Motor neuron (in vitro differentiated cells): ENCODE data around the gene PER2. TPM values are rescaled to one million over a fixed set of nuclear protein-coding genes. Genes with fewer than 3 reads are reported as not detected.
"Not testable (repeated sequence)": the region's sequence is repeated elsewhere in the genome, so short reads cannot be mapped to it uniquely, and the experiment has no call there.

Experiments
- ATAC-seq, 8 experiments: fragments of 200-7000 bp; cut with Tn5 transposase; replicated peaks in 6 of 8; 2 replicates each; pipeline ENCODE4 v1.8.0; 2021; ENCODE audit warnings: mild to moderate bottlenecking in 8 of 8, moderate library complexity in 8 of 8
- H3K27ac ChIP-seq, 2 donors: fragments of 250-450 bp; sonication (Bioruptor Pico); 2 replicates each; pipeline ENCODE4 v1.9.0; 2021; ENCODE audit warnings: antibody characterized with exemption in 2 of 2, mild to moderate bottlenecking in 2 of 2, moderate library complexity in 1 of 2
- H3K4me1 ChIP-seq, 2 donors: fragments of 250-450 bp; sonication (Bioruptor Pico); replicated peaks in 1 of 2; 2 replicates each; pipeline ENCODE4 v1.6.1; 2021; ENCODE audit warnings: antibody characterized with exemption in 2 of 2, mild to moderate bottlenecking in 2 of 2, moderate library complexity in 1 of 2
- H3K4me3 ChIP-seq, 5 donors: fragments of 250-450 bp; sonication (Bioruptor Pico); 2 replicates each; pipeline ENCODE4 v1.9.0; 2021; ENCODE audit warnings: antibody characterized with exemption in 5 of 5, mild to moderate bottlenecking in 5 of 5, moderate library complexity in 4 of 5
- WGBS, 10 experiments: fragments of 450-650 bp; shearing (Covaris generic); methylation state at CpG; one replicate each; pipeline ENCODE4 v1.0.0; 2022; 5-methylcytosine and 5-hydroxymethylcytosine counted together
- in situ Hi-C, 9 experiments: fragments of 400-800 bp; cut with MboI; loops; one replicate each; pipeline ENCODE4 v1.15.0; 2021; ENCODE audit warnings: low sequenced_read_pairs in 9 of 9, low pct_unique_long_range_greater_than_20kb in 2 of 9; ENCODE audit not compliant: unreplicated experiment in 9 of 9
- total RNA-seq, 8 experiments: library from RNA; unstranded; fragments of 300-600 nt; gene quantifications; 2 replicates each; pipeline versions ENCODE4 v1.2.3 to v1.2.4, GENCODE V29; 2022

PER2 gene
- total RNA-seq, 8 experiments from 2014 or later = 0.66 to 8.7 (median 5.3) TPM

DNA sequence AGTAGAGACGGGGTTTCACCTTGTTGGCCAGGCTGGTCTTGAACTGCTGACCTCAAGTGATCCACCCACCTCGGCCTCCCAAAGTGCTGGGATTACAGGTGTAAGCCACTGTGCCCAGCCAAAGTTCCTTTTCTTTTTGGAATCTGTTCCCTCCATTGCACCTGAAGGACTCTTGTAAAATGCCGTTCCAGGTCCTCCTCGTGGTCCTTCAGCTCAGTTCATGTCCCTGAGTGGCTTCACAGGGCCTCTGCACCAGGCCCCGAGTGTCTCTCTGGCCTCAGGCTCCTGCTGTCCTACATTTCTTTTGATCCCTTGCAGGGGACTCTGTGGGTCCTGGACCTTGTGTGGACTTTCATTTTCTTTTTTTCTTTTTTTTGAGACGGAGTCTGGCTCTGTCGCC lies 35.8 kb upstream of the PER2 start:
- H3K4me3 ChIP-seq, in situ Hi-C loops, H3K27ac ChIP-seq, ATAC-seq: not testable (repeated sequence)
- 85 to 100% (median 100%) methylated on average over 1 to 5 of the region's 7 CpGs; no CpG with 5 or more reads in 5 of the 10 experiments for WGBS, 10 experiments
- H3K4me1 ChIP-seq = peaks cover 7 to 10% of the 10 kb centered on the region in 2 donors

- Histone ChIP-seq H3K4me3 (no peak overlapping the region), H3K27ac (no peak overlapping the region), H3K4me1 (peaks cover 7 to 10% of the 10 kb centered on the region in 2 donors)
- WGBS, 10 experiments = 60 to 100% (median 93%) methylated on average over 1 to 3 of the region's 10 CpGs; no CpG with 5 or more reads in 6 of the 10 experiments
- in situ Hi-C loops = no loop called here
- peak in 1 of 8 experiments; percentile 2 for ATAC-seq
Observed at GRCh38 chr2:238322001-238322411, 33.6 kb upstream of the PER2 start.

GRCh38 chr2:238321467-238321866 lies 33.1 kb upstream of the PER2 start:
- WGBS, 10 experiments = 24 to 73% (median 55%) methylated on average over 1 to 6 of the region's 9 CpGs; no CpG with 5 or more reads in 3 of the 10 experiments
- peaks cover 7 to 10% of the 10 kb centered on the region in 2 donors for H3K4me1 ChIP-seq
- no peak for ATAC-seq
- H3K27ac ChIP-seq = no peak overlapping the region
- in situ Hi-C loops = no loop called here
- H3K4me3 ChIP-seq = peak overlapping the region; percentile 67 to 90 (median 82)

DNA sequence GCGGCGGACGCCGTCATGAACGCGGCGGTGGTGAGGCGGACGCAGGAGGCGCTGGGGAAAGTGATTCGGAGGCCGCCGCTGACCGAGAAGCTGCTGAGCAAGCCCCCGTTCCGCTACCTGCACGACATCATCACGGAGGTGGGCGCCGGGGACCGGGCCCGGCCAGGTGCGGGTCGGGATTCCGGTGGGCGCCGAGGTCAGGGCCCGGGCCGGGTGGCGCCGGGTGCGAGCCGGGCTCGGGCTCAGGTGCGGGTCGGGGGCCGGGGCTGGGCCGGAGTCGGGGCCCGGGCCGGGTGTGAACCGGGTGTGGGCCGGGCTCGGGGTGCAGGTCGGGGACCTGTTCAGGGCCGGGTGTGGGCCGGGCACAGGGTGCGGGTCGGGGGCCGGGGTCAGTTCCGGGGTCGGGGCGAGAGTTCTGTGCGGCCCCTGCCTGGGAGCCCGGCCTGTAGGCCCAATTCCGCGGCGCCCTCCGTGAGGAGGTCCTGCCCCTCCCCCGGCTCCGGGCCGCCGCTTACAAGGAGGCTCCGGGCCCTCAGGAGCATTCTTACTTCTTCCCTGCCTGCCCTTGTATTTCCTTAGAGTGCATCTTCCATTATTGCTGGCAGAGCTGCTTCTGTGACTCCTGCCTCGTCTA lies 32.4 kb upstream of the PER2 start:
- peak overlapping the region; percentile 67 to 90 (median 82) for H3K4me3 ChIP-seq
- 0% methylated on average over 1 to 5 of the region's 65 CpGs; no CpG with 5 or more reads in 7 of the 10 experiments for WGBS, 10 experiments
- H3K27ac ChIP-seq = no peak overlapping the region
- in situ Hi-C loops = no loop called here
- peak in 7 of 8 experiments; percentile 17 to 27 (median 20) for ATAC-seq
- H3K4me1 ChIP-seq = peaks cover 7 to 10% of the 10 kb centered on the region in 2 donors

DNA sequence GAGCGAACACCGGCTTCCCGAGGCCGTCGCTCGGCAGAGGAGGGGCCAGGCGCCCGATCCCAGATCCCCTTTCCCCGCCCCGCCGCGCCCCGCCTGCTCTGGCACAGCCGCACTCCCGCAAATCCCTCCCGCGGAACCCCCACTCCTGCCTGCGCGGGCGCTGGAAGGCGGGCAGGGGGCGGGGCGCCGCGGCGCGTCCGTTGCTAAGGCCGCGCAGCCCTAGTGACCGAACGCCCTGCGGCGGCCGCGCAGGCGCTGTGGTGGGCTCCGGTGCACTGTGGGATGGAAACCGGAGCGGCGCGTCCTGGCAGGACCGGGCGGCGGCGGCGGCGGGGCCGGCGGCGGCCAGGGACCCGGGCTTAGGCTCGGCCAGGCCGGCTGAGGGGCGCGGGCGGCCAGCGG lies 31.8 kb upstream of the PER2 start, which contains the start of gene TRAF3IP1:
Gene TRAF3IP1 (plus strand): TSS at position 273 of the 402 bp plus-strand sequence. CDS start 145 bp downstream, outside the sequence.
- no CpG with 5 or more reads among the region's 58 CpGs for WGBS, 10 experiments
- no peak within 1 kb of the TSS for H3K27ac ChIP-seq

GRCh38 chr2:238315031-238315595 lies 26.7 kb upstream of the PER2 start:
- H3K27ac ChIP-seq = no peak overlapping the region
- H3K4me1 ChIP-seq = peaks cover 0 to 4% of the 10 kb centered on the region in 2 donors
- H3K4me3 ChIP-seq = no peak overlapping the region
- no peak for ATAC-seq
- 20 to 100% (median 76%) methylated on average over 1 to 4 of the region's 13 CpGs; no CpG with 5 or more reads in 4 of the 10 experiments for WGBS, 10 experiments
- in situ Hi-C loops = no loop called here

More for the DNA sequence above, 31.8 kb upstream of the PER2 start, which contains the start of gene TRAF3IP1:
- Histone ChIP-seq H3K4me1 (peaks cover 7 to 10% of the 10 kb centered on the region in 2 donors), H3K4me3 (peak within 1 kb of the TSS; percentile 67 to 90 (median 82))
- in situ Hi-C loops = no loop called here
- ATAC-seq = peak; percentile 90 to 98 (median 96)

- peak in 1 of 8 experiments; percentile 12 for ATAC-seq
- H3K4me3 ChIP-seq = no peak overlapping the region
- H3K4me1 ChIP-seq = peaks cover 0 to 2% of the 10 kb centered on the region in 2 donors
- WGBS, 10 experiments = 18 to 88% (median 60%) methylated on average over 1 to 5 of the region's 8 CpGs; no CpG with 5 or more reads in 4 of the 10 experiments
- in situ Hi-C loops = no loop called here
- no peak overlapping the region for H3K27ac ChIP-seq
Observed at GRCh38 chr2:238314576-238314975, 26.2 kb upstream of the PER2 start.

GRCh38 chr2:238313991-238314350 lies 25.6 kb upstream of the PER2 start:
- in situ Hi-C loops = no loop called here
- no peaks in the 10 kb centered on the region for H3K4me1 ChIP-seq
- no peak overlapping the region for H3K4me3 ChIP-seq
- H3K27ac ChIP-seq = no peak overlapping the region
- ATAC-seq = no peak
- WGBS, 10 experiments = 0 to 57% (median 38%) methylated on average over 1 to 2 of the region's 2 CpGs; no CpG with 5 or more reads in 5 of the 10 experiments

GRCh38 chr2:238313289-238313990 lies 25.0 kb upstream of the PER2 start:
- Histone ChIP-seq H3K4me1 (no peaks in the 10 kb centered on the region), H3K27ac (no peak overlapping the region), H3K4me3 (no peak overlapping the region)
- 33 to 100% (median 79%) methylated on average over 1 to 6 of the region's 8 CpGs for whole genome bisulfite sequencing, 10 experiments
- no peak for ATAC-seq
- in situ Hi-C loops = no loop called here

- 40 to 96% (median 66%) methylated on average over 1 to 10 of the region's 14 CpGs; no CpG with 5 or more reads in 4 of the 10 experiments for WGBS, 10 experiments
- H3K27ac ChIP-seq, H3K4me3 ChIP-seq, ATAC-seq, H3K4me1 ChIP-seq, in situ Hi-C loops: not testable (repeated sequence)
Observed at GRCh38 chr2:238310721-238311120, 22.3 kb upstream of the PER2 start.

- Histone ChIP-seq H3K4me1 (no peaks in the 10 kb centered on the region), H3K27ac (no peak overlapping the region), H3K4me3 (no peak overlapping the region)
- in situ Hi-C loops = no loop called here
- peak in 1 of 8 experiments; percentile 38 for ATAC-seq
- 0 to 100% (median 60%) methylated on average over 1 of the region's 2 CpGs; no CpG with 5 or more reads in 6 of the 10 experiments for WGBS, 10 experiments
Observed at GRCh38 chr2:238308177-238308576, 19.8 kb upstream of the PER2 start.

GRCh38 chr2:238306672-238306998 lies 18.2 kb upstream of the PER2 start:
- no peak for ATAC-seq
- WGBS, 10 experiments = 60 to 89% (median 84%) methylated on average over 1 to 3 of the region's 5 CpGs; no CpG with 5 or more reads in 6 of the 10 experiments
- no peaks in the 10 kb centered on the region for H3K4me1 ChIP-seq
- in situ Hi-C loops = no loop called here
- no peak overlapping the region for H3K4me3 ChIP-seq
- H3K27ac ChIP-seq = no peak overlapping the region
